GM23338 (cell line): ENCODE data around the gene TCP11. TPM values are rescaled to one million over a fixed set of nuclear protein-coding genes. Genes with fewer than 3 reads are reported as not detected.

Source experiments
- ATAC-seq: fragments of 200-7000 bp; cut with Tn5 transposase; 3 replicates; pipeline ENCODE4 v1.9.1; 2020
- DNase-seq: peaks from one replicate; pipeline ENCODE4 v3.0.0-alpha.2; 2015; ENCODE audit warnings: low spot score
- H2AFZ ChIP-seq: fragments of 200-600 bp; sonication (generic); 2 replicates; pipeline ENCODE4 v1.8.0; 2016; ENCODE audit warnings: antibody characterized with exemption, mild to moderate bottlenecking, moderate library complexity
- H3F3A ChIP-seq: fragments of 200-600 bp; sonication (generic); replicated peaks from 2 replicates; pipeline ENCODE4 v1.8.0; 2017; ENCODE audit warnings: antibody characterized with exemption, mixed run types, low read depth
- H3K27ac ChIP-seq: fragments of 200-600 bp; sonication (generic); 2 replicates; pipeline ENCODE4 v1.6.1; 2016; ENCODE audit warnings: low read depth
- H3K27me3 ChIP-seq: fragments of 200-600 bp; sonication (generic); 2 replicates; pipeline ENCODE4 v1.8.0; 2016; ENCODE audit warnings: mild to moderate bottlenecking, mixed run types, moderate library complexity; ENCODE audit not compliant: insufficient read depth
- H3K36me3 ChIP-seq: fragments of 200-600 bp; sonication (generic); 2 replicates; pipeline ENCODE4 v1.8.0; 2016; ENCODE audit warnings: mild to moderate bottlenecking; ENCODE audit not compliant: insufficient read depth
- H3K4me1 ChIP-seq: fragments of 200-600 bp; sonication (generic); 2 replicates; pipeline ENCODE4 v1.8.0; 2016; ENCODE audit warnings: mild to moderate bottlenecking, moderate library complexity; ENCODE audit not compliant: insufficient read depth
- H3K4me2 ChIP-seq: fragments of 200-600 bp; sonication (generic); 2 replicates; pipeline ENCODE4 v1.7.1; 2017; ENCODE audit warnings: mixed run types
- H3K4me3 ChIP-seq: fragments of 200-600 bp; sonication (generic); 2 replicates; pipeline ENCODE4 v1.6.1; 2016; ENCODE audit warnings: mixed run types
- H3K79me2 ChIP-seq: fragments of 200-600 bp; sonication (generic); replicated peaks from 2 replicates; pipeline ENCODE4 v1.8.0; 2017; ENCODE audit warnings: mild to moderate bottlenecking; ENCODE audit not compliant: insufficient read depth
- H3K9me2 ChIP-seq: fragments of 200-600 bp; sonication (generic); 2 replicates; pipeline ENCODE4 v1.8.0; 2017; ENCODE audit not compliant: insufficient read depth
- H4K20me1 ChIP-seq: fragments of 200-600 bp; sonication (generic); replicated peaks from 2 replicates; pipeline ENCODE4 v1.8.0; 2017; ENCODE audit warnings: mild to moderate bottlenecking; ENCODE audit not compliant: insufficient read depth
- H3K27ac Mint-ChIP-seq: 2 replicates; pipeline ENCODE4 v1.8.0; 2020; ENCODE audit warnings: inconsistent platforms, mild to moderate bottlenecking, moderate library complexity, mixed read lengths
- H3K27me3 Mint-ChIP-seq: 3 replicates; pipeline ENCODE4 v1.8.0; 2022; ENCODE audit warnings: low read depth, mild to moderate bottlenecking, moderate library complexity, mixed read lengths, inconsistent platforms; ENCODE audit not compliant: insufficient read depth, poor library complexity
- H3K36me3 Mint-ChIP-seq: 3 replicates; pipeline ENCODE4 v1.8.0; 2021; ENCODE audit warnings: low read depth, mild to moderate bottlenecking, inconsistent platforms, moderate library complexity, mixed read lengths
- H3K4me1 Mint-ChIP-seq: 3 replicates; pipeline ENCODE4 v1.8.0; 2020; ENCODE audit warnings: mild to moderate bottlenecking, inconsistent platforms, mixed read lengths
- H3K4me3 Mint-ChIP-seq: 3 replicates; pipeline ENCODE4 v1.8.0; 2021; ENCODE audit warnings: moderate library complexity, mild to moderate bottlenecking, inconsistent platforms, mixed read lengths
- H3K9me3 Mint-ChIP-seq: 3 replicates; pipeline ENCODE4 v1.8.0; 2020; ENCODE audit warnings: moderate library complexity, mild to moderate bottlenecking, inconsistent platforms, mixed read lengths
- CREB1 ChIP-seq: fragments of 250-450 bp; sonication (Bioruptor Pico); IDR thresholded peaks from 2 replicates; pipeline ENCODE4 v1.5.0; 2020; ENCODE audit warnings: low read depth, mild to moderate bottlenecking, moderate library complexity
- EZH2 ChIP-seq: fragments of 200-600 bp; sonication (generic); IDR thresholded peaks from one replicate; pipeline ENCODE4 v1.8.0; 2017; ENCODE audit warnings: antibody characterized with exemption, mild to moderate bottlenecking, low read depth; ENCODE audit not compliant: unreplicated experiment
- JUNB ChIP-seq: IDR thresholded peaks from one replicate; pipeline ENCODE4 v1.6.1; 2016; ENCODE audit warnings: antibody characterized with exemption; ENCODE audit not compliant: unreplicated experiment
- NANOG ChIP-seq: IDR thresholded peaks from 2 replicates; pipeline ENCODE4 v1.6.1; 2016; ENCODE audit warnings: antibody characterized with exemption, borderline replicate concordance
- POLR2AphosphoS5 ChIP-seq: IDR thresholded peaks from 2 replicates; pipeline ENCODE4 v1.6.1; 2016; ENCODE audit warnings: antibody characterized with exemption, low read depth
- STAT1 ChIP-seq: IDR thresholded peaks from one replicate; pipeline ENCODE4 v1.6.1; 2016; ENCODE audit warnings: antibody characterized with exemption; ENCODE audit not compliant: unreplicated experiment
- ZNF114 ChIP-seq: fragments of 250-450 bp; sonication (Bioruptor Pico); IDR thresholded peaks from 2 replicates; pipeline ENCODE4 v1.5.0; 2020; ENCODE audit warnings: mild to moderate bottlenecking, moderate library complexity
- polyA plus RNA-seq: library from polyadenylated mRNA; unstranded; fragments of >200 nt; fragmentation: Nextera tagmentation; extraction: Ambion mirVana; gene quantifications from 2 replicates; pipeline ENCODE4 v1.2.1, GENCODE V29; 2016
- total RNA-seq: library from RNA; depleted of rRNA; stranded (reverse); fragments of >200 nt; shearing (Covaris generic); gene quantifications from 2 replicates; pipeline ENCODE4 v1.2.3, GENCODE V29; 2014
- TF ChIP-seq, protein P1 (sequence below): fragments of 250-450 bp; sonication (Bioruptor Pico); IDR thresholded peaks from 2 replicates; pipeline ENCODE4 v1.5.0; 2020; ENCODE audit warnings: mild to moderate bottlenecking, moderate library complexity
- TF ChIP-seq, protein P2 (sequence below): IDR thresholded peaks from one replicate; pipeline ENCODE4 v1.6.1; 2018; ENCODE audit warnings: antibody characterized with exemption; ENCODE audit not compliant: unreplicated experiment
- TF ChIP-seq, protein P3 (sequence below): IDR thresholded peaks from 2 replicates; pipeline ENCODE4 v1.6.1; 2016; ENCODE audit warnings: antibody characterized with exemption

The TCP11 gene
- total and polyA plus RNA-seq, 2 experiments from 2014 or later: not detected

DNA sequence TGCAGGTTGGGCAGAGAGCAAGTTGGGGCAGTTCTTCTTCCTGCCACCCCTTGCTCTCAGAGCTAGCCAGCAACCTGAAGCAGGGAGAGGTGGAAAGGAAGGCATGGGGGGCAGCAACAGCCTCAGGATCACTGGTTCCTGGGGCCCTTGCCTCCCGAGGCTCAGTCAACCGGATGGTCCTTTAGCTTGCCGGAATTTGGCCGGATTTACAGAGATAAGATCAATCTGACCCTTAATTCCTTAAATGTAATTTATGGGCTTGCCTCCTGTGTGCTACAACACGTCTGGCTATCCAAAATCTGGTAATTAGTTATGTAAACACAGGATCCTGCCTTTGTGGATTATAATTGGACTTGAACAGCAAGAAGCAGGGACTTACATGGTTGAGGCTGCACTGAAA lies 19.5 kb upstream of the TCP11 start (continued):
- TF ChIP-seq, protein P1, sequence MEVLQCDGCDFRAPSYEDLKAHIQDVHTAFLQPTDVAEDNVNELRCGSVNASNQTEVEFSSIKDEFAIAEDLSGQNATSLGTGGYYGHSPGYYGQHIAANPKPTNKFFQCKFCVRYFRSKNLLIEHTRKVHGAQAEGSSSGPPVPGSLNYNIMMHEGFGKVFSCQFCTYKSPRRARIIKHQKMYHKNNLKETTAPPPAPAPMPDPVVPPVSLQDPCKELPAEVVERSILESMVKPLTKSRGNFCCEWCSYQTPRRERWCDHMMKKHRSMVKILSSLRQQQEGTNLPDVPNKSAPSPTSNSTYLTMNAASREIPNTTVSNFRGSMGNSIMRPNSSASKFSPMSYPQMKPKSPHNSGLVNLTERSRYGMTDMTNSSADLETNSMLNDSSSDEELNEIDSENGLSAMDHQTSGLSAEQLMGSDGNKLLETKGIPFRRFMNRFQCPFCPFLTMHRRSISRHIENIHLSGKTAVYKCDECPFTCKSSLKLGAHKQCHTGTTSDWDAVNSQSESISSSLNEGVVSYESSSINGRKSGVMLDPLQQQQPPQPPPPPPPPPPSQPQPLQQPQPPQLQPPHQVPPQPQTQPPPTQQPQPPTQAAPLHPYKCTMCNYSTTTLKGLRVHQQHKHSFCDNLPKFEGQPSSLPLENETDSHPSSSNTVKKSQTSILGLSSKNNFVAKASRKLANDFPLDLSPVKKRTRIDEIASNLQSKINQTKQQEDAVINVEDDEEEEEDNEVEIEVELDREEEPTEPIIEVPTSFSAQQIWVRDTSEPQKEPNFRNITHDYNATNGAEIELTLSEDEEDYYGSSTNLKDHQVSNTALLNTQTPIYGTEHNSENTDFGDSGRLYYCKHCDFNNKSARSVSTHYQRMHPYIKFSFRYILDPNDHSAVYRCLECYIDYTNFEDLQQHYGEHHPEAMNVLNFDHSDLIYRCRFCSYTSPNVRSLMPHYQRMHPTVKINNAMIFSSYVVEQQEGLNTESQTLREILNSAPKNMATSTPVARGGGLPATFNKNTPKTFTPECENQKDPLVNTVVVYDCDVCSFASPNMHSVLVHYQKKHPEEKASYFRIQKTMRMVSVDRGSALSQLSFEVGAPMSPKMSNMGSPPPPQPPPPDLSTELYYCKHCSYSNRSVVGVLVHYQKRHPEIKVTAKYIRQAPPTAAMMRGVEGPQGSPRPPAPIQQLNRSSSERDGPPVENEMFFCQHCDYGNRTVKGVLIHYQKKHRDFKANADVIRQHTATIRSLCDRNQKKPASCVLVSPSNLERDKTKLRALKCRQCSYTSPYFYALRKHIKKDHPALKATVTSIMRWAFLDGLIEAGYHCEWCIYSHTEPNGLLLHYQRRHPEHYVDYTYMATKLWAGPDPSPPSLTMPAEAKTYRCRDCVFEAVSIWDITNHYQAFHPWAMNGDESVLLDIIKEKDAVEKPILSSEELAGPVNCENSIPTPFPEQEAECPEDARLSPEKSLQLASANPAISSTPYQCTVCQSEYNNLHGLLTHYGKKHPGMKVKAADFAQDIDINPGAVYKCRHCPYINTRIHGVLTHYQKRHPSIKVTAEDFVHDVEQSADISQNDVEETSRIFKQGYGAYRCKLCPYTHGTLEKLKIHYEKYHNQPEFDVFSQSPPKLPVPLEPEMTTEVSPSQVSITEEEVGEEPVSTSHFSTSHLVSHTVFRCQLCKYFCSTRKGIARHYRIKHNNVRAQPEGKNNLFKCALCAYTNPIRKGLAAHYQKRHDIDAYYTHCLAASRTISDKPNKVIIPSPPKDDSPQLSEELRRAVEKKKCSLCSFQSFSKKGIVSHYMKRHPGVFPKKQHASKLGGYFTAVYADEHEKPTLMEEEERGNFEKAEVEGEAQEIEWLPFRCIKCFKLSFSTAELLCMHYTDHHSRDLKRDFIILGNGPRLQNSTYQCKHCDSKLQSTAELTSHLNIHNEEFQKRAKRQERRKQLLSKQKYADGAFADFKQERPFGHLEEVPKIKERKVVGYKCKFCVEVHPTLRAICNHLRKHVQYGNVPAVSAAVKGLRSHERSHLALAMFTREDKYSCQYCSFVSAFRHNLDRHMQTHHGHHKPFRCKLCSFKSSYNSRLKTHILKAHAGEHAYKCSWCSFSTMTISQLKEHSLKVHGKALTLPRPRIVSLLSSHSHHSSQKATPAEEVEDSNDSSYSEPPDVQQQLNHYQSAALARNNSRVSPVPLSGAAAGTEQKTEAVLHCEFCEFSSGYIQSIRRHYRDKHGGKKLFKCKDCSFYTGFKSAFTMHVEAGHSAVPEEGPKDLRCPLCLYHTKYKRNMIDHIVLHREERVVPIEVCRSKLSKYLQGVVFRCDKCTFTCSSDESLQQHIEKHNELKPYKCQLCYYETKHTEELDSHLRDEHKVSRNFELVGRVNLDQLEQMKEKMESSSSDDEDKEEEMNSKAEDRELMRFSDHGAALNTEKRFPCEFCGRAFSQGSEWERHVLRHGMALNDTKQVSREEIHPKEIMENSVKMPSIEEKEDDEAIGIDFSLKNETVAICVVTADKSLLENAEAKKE (CRISPR knock-in tag): no peak
- TF ChIP-seq ZNF114 (no peak), CREB1 (CRISPR knock-in tag) (no peak), POLR2AphosphoS5 (no peak), EZH2 (no peak), NANOG (no peak), STAT1 (no peak)

DNA sequence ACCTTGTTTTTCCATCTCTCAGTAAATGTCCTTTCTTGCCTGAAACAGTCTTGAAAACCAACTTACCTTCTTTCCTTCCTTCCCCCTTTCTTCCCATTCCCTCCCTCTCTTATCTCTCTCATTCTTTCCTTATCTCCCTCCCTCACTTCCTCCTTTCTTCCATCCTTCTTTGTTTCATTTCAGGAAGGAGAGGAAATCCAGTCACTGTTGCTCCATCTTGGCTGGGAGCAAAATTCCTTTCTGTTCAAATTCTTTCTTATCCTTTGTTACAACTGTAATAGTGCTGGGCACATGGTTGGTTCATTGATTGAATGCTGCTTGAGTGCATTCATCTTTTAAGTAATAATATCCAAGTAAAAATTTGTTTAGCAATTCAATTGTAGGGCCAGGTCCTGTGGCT lies 17.4 kb upstream of the TCP11 start:
- Histone ChIP-seq H3K27ac (no peak overlapping the region), H3K4me1 (no peaks in the 10 kb centered on the region), H3K4me2 (no peak overlapping the region), H3K79me2 (no peaks in the 10 kb centered on the region), H3K4me3 (no peak overlapping the region), H3K9me2 (no peaks in the 10 kb centered on the region), H2AFZ (no peak overlapping the region), H4K20me1 (no peaks in the 10 kb centered on the region), H3K36me3 (no peaks in the 10 kb centered on the region), H3K27me3 (no peaks in the 10 kb centered on the region), H3F3A (no peaks in the 10 kb centered on the region)
- Mint-ChIP-seq H3K9me3 (no peaks in the 10 kb centered on the region), H3K27me3 (peaks cover 6% of the 10 kb centered on the region), H3K4me1 (peaks cover 7% of the 10 kb centered on the region; the same call in 2 of the 3 replicates), H3K4me3 (no peak overlapping the region), H3K36me3 (no peaks in the 10 kb centered on the region), H3K27ac (no peak overlapping the region)
- TF ChIP-seq, protein P2, sequence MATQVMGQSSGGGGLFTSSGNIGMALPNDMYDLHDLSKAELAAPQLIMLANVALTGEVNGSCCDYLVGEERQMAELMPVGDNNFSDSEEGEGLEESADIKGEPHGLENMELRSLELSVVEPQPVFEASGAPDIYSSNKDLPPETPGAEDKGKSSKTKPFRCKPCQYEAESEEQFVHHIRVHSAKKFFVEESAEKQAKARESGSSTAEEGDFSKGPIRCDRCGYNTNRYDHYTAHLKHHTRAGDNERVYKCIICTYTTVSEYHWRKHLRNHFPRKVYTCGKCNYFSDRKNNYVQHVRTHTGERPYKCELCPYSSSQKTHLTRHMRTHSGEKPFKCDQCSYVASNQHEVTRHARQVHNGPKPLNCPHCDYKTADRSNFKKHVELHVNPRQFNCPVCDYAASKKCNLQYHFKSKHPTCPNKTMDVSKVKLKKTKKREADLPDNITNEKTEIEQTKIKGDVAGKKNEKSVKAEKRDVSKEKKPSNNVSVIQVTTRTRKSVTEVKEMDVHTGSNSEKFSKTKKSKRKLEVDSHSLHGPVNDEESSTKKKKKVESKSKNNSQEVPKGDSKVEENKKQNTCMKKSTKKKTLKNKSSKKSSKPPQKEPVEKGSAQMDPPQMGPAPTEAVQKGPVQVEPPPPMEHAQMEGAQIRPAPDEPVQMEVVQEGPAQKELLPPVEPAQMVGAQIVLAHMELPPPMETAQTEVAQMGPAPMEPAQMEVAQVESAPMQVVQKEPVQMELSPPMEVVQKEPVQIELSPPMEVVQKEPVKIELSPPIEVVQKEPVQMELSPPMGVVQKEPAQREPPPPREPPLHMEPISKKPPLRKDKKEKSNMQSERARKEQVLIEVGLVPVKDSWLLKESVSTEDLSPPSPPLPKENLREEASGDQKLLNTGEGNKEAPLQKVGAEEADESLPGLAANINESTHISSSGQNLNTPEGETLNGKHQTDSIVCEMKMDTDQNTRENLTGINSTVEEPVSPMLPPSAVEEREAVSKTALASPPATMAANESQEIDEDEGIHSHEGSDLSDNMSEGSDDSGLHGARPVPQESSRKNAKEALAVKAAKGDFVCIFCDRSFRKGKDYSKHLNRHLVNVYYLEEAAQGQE: no peak
- TF ChIP-seq, protein P3, sequence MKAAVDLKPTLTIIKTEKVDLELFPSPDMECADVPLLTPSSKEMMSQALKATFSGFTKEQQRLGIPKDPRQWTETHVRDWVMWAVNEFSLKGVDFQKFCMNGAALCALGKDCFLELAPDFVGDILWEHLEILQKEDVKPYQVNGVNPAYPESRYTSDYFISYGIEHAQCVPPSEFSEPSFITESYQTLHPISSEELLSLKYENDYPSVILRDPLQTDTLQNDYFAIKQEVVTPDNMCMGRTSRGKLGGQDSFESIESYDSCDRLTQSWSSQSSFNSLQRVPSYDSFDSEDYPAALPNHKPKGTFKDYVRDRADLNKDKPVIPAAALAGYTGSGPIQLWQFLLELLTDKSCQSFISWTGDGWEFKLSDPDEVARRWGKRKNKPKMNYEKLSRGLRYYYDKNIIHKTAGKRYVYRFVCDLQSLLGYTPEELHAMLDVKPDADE: no peak
- no peak for TF ChIP-seq JUNB
- DNase-seq (no peak), ATAC-seq (no peak)
